CD14-positive monocyte (primary cell): Measurements from ENCODE around the gene NUP62. TPM values are rescaled to one million over a fixed set of nuclear protein-coding genes. Genes with fewer than 3 reads are reported as not detected.

ENCODE experiments used
- DNase-seq, 3 donors: peaks; one replicate each; pipeline ENCODE4 v3.0.0-alpha.2; 2011 to 2022
- H2AFZ ChIP-seq: 2 replicates; pipeline ENCODE4 v1.6.0; 2012; ENCODE audit warnings: mild to moderate bottlenecking, low read depth, low read length, inconsistent platforms; ENCODE audit not compliant: insufficient read depth, poor library complexity, severe bottlenecking
- H3K27ac ChIP-seq, 2 donors: 1 replicate in 1 of 2; 2 replicates in 1 of 2; pipeline ENCODE4 v1.5.1; 2012 to 2013; ENCODE audit warnings: low read length in 2 of 2, control low read depth in 1 of 2, inconsistent platforms in 1 of 2, low read depth in 1 of 2, mild to moderate bottlenecking in 1 of 2
- H3K27me3 ChIP-seq, 2 donors: one replicate each; pipeline versions ENCODE4 v1.6.0 to v1.6.1; 2011 to 2013; ENCODE audit warnings: low read length in 2 of 2; ENCODE audit not compliant: control insufficient read depth in 2 of 2, insufficient read depth in 2 of 2
- H3K36me3 ChIP-seq, 2 donors: replicated peaks in 1 of 2; 1 replicate in 1 of 2; 2 replicates in 1 of 2; pipeline versions ENCODE4 v1.5.1 to v1.6.1; 2012 to 2013; ENCODE audit warnings: low read length in 2 of 2, control low read depth in 1 of 2, inconsistent platforms in 1 of 2, mild to moderate bottlenecking in 1 of 2; ENCODE audit not compliant: insufficient read depth in 2 of 2, control insufficient read depth in 1 of 2
- H3K4me1 ChIP-seq, 2 donors: 1 replicate in 1 of 2; 2 replicates in 1 of 2; pipeline versions ENCODE4 v1.5.1 to v1.6.1; 2012 to 2013; ENCODE audit warnings: low read length in 2 of 2, control low read depth in 1 of 2, inconsistent platforms in 1 of 2, mild to moderate bottlenecking in 1 of 2, moderate library complexity in 1 of 2; ENCODE audit not compliant: insufficient read depth in 2 of 2, control insufficient read depth in 1 of 2
- H3K4me2 ChIP-seq: replicated peaks from 2 replicates; pipeline ENCODE3; 2012; ENCODE audit warnings: low read length, moderate library complexity, mild to moderate bottlenecking; ENCODE audit not compliant: poor library complexity, severe bottlenecking; ENCODE audit errors: extremely low read depth
- H3K4me3 ChIP-seq, 3 experiments: fragments of 200-600 bp in 1 of 3; sonication (generic) in 1 of 3; replicated peaks in 1 of 3; 1 replicate in 2 of 3; 2 replicates in 1 of 3; pipeline ENCODE4 v1.5.1; 2011 to 2013; ENCODE audit warnings: low read length in 3 of 3, mild to moderate bottlenecking in 3 of 3, control low read depth in 2 of 3, low read depth in 2 of 3, inconsistent platforms in 1 of 3, moderate library complexity in 1 of 3
- H3K79me2 ChIP-seq: 2 replicates; pipeline ENCODE4 v1.6.0; 2012; ENCODE audit warnings: mild to moderate bottlenecking, control low read depth, inconsistent platforms, low read length, moderate library complexity; ENCODE audit not compliant: insufficient read depth
- H3K9ac ChIP-seq: 2 replicates; pipeline ENCODE4 v1.6.0; 2017; ENCODE audit warnings: low read length, mild to moderate bottlenecking; ENCODE audit not compliant: insufficient read depth, poor library complexity, severe bottlenecking
- H3K9me3 ChIP-seq, 2 donors: replicated peaks in 1 of 2; 1 replicate in 1 of 2; 2 replicates in 1 of 2; pipeline versions ENCODE4 v1.5.1 to v1.6.1; 2012 to 2013; ENCODE audit warnings: low read length in 2 of 2, control low read depth in 1 of 2; ENCODE audit not compliant: control insufficient read depth in 1 of 2, insufficient read depth in 1 of 2
- H4K20me1 ChIP-seq: 2 replicates; pipeline ENCODE4 v1.6.0; 2012; ENCODE audit warnings: mild to moderate bottlenecking, low read length, control low read depth, moderate library complexity; ENCODE audit not compliant: insufficient read depth
- H3K27ac Mint-ChIP-seq, 7 donors: one replicate each; pipeline ENCODE4 v1.8.0; 2020; ENCODE audit warnings: mild to moderate bottlenecking in 7 of 7, mixed read lengths in 7 of 7, moderate library complexity in 6 of 7, inconsistent platforms in 2 of 7
- H3K27me3 Mint-ChIP-seq, 3 donors: one replicate each; pipeline ENCODE4 v1.8.0; 2021 to 2022; ENCODE audit warnings: low read depth in 3 of 3, mild to moderate bottlenecking in 3 of 3, mixed read lengths in 3 of 3, moderate library complexity in 3 of 3, inconsistent platforms in 1 of 3
- H3K36me3 Mint-ChIP-seq, 2 donors: one replicate each; pipeline ENCODE4 v1.8.0; 2020; ENCODE audit warnings: mixed read lengths in 2 of 2, inconsistent platforms in 1 of 2, mild to moderate bottlenecking in 1 of 2
- H3K4me1 Mint-ChIP-seq: one replicate; pipeline ENCODE4 v1.8.0; 2020; ENCODE audit warnings: mild to moderate bottlenecking, mixed read lengths
- H3K4me3 Mint-ChIP-seq, 2 donors: one replicate each; pipeline ENCODE4 v1.8.0; 2020; ENCODE audit warnings: mild to moderate bottlenecking in 2 of 2, mixed read lengths in 2 of 2, moderate library complexity in 1 of 2
- H3K9me3 Mint-ChIP-seq, 7 donors: one replicate each; pipeline ENCODE4 v1.8.0; 2020 to 2022; ENCODE audit warnings: mixed read lengths in 7 of 7, mild to moderate bottlenecking in 6 of 7, moderate library complexity in 6 of 7, inconsistent platforms in 2 of 7
- CTCF ChIP-seq: fragments of 200-600 bp; IDR thresholded peaks from one replicate; pipeline ENCODE4 v1.8.0; 2022; ENCODE audit warnings: antibody characterized with exemption, mild to moderate bottlenecking
- WGBS: methylation state at CpG from one replicate; pipeline ENCODE4 v1.1.5; 2013; ENCODE audit warnings: missing lambda C conversion rate; ENCODE audit not compliant: insufficient coverage; 5-methylcytosine and 5-hydroxymethylcytosine counted together
- intact Hi-C, 2 donors: fragments of 100-400 bp; cut with micrococcal nuclease; formaldehyde crosslinking; loops; one replicate each; pipeline versions ENCODE4 v1.15.0 to v1.15.1; 2023
- polyA plus RNA-seq, 3 donors: library from polyadenylated mRNA; depleted of rRNA in 1 of 3; unstranded in 2 of 3; stranded (reverse) in 1 of 3; fragments of 300-500 nt in 2 of 3; fragments of >200 nt in 1 of 3; fragmentation: Illumina TruSeq in 2 of 3; gene quantifications; 1 replicate in 2 of 3; 2 replicates in 1 of 3; pipeline ENCODE4 v1.2.3, GENCODE V29; 2012 to 2021

NUP62 gene
- polyA plus RNA-seq, 3 donors, result 32.3 to 62.2 (median 48.6) TPM

- no peak overlapping the region for H3K4me3 Mint-ChIP-seq
- H3K4me1 ChIP-seq, result peaks cover 25 to 28% of the 10 kb centered on the region in 2 donors
- H3K9me3 Mint-ChIP-seq, result peaks cover 0 to 3% (median 0%) of the 10 kb centered on the region in 7 donors
- peaks cover 38 to 50% of the 10 kb centered on the region in 2 donors for H3K36me3 Mint-ChIP-seq
- peak overlapping the region; percentile 98 for H3K4me2 ChIP-seq
- H3K27ac Mint-ChIP-seq, result no peak overlapping the region
- H3K27me3 ChIP-seq, result no peaks in the 10 kb centered on the region
- peak overlapping the region; percentile 89 for H3K9ac ChIP-seq
- H3K36me3 ChIP-seq, result peaks cover 16 to 22% of the 10 kb centered on the region in 2 donors
- H3K9me3 ChIP-seq, result no peaks in the 10 kb centered on the region
- H3K4me1 Mint-ChIP-seq, result peaks cover 28% of the 10 kb centered on the region
- H3K27me3 Mint-ChIP-seq, result no peaks in the 10 kb centered on the region
- H3K4me3 ChIP-seq, result peak overlapping the region; percentile 66 to 94 (median 88)
- H2AFZ ChIP-seq, result peak overlapping the region; percentile 88
- no peak for TF ChIP-seq CTCF
- peak; percentile 99 for DNase-seq
- H4K20me1 ChIP-seq, result peaks cover 23% of the 10 kb centered on the region
- H3K79me2 ChIP-seq, result peaks cover 37% of the 10 kb centered on the region
- WGBS, result under 1% methylated on average over 46 of the region's 46 CpGs
- intact Hi-C loops, result loop anchor here (2.0 to 5.0 kb wide), 5 partner anchors 52 to 236 kb away; partner anchors contain the start of genes ATF5 (in 1 of the 2), FUZ (in 1 of the 2), NUP62 (in 1 of the 2) and PRMT1 (in 1 of the 2)
- H3K27ac ChIP-seq, result peak overlapping the region; percentile 90 to 95
Observed at GRCh38 chr19:49876422-49877019, 52.8 kb downstream of the NUP62 start.

GRCh38 chr19:49875857-49876421 lies 53.4 kb downstream of the NUP62 start:
- peak overlapping the region; percentile 90 to 95 for H3K27ac ChIP-seq
- Mint-ChIP-seq H3K27me3 (no peaks in the 10 kb centered on the region), H3K4me1 (peaks cover 29% of the 10 kb centered on the region), H3K27ac (no peak overlapping the region), H3K9me3 (peaks cover 0 to 3% (median 0%) of the 10 kb centered on the region in 7 donors), H3K4me3 (no peak overlapping the region), H3K36me3 (peaks cover 32 to 50% of the 10 kb centered on the region in 2 donors)
- peak; percentile 29 to 55 (median 49) for DNase-seq
- peak overlapping the region; percentile 66 to 94 (median 88) for H3K4me3 ChIP-seq
- H3K9ac ChIP-seq, result peak overlapping the region; percentile 89
- peaks cover 25 to 30% of the 10 kb centered on the region in 2 donors for H3K4me1 ChIP-seq
- H3K9me3 ChIP-seq, result no peaks in the 10 kb centered on the region
- peak overlapping the region; percentile 88 for H2AFZ ChIP-seq
- intact Hi-C loops, result loop anchor here (2.0 to 5.0 kb wide), 5 partner anchors 53 to 235 kb away; partner anchors contain the start of genes ATF5 (in 1 of the 2), FUZ (in 1 of the 2), NUP62 (in 1 of the 2) and PRMT1 (in 1 of the 2)
- TF ChIP-seq CTCF, result no peak
- peaks cover 11 to 16% of the 10 kb centered on the region in 2 donors for H3K36me3 ChIP-seq
- H3K79me2 ChIP-seq, result peaks cover 37% of the 10 kb centered on the region
- under 1% methylated on average over 25 of the region's 28 CpGs for WGBS
- H3K4me2 ChIP-seq, result peak overlapping the region; percentile 98
- no peaks in the 10 kb centered on the region for H3K27me3 ChIP-seq
- H4K20me1 ChIP-seq, result peaks cover 23% of the 10 kb centered on the region
